K562 treated with DMSO at 1 percent for 24 hours (cell line): ENCODE results near the gene F3. TPM values are rescaled to one million over a fixed set of nuclear protein-coding genes. Genes with fewer than 3 reads are reported as not detected.

Experiments used
- total RNA-seq: library from RNA; unstranded; fragments of 300-600 nt; gene quantifications from 2 replicates; pipeline ENCODE4 v1.2.3, GENCODE V29; 2022; ENCODE audit warnings: low read depth; ENCODE audit not compliant: insufficient read depth

F3 gene
- total RNA-seq, result not detected in 2 replicates

DNA sequence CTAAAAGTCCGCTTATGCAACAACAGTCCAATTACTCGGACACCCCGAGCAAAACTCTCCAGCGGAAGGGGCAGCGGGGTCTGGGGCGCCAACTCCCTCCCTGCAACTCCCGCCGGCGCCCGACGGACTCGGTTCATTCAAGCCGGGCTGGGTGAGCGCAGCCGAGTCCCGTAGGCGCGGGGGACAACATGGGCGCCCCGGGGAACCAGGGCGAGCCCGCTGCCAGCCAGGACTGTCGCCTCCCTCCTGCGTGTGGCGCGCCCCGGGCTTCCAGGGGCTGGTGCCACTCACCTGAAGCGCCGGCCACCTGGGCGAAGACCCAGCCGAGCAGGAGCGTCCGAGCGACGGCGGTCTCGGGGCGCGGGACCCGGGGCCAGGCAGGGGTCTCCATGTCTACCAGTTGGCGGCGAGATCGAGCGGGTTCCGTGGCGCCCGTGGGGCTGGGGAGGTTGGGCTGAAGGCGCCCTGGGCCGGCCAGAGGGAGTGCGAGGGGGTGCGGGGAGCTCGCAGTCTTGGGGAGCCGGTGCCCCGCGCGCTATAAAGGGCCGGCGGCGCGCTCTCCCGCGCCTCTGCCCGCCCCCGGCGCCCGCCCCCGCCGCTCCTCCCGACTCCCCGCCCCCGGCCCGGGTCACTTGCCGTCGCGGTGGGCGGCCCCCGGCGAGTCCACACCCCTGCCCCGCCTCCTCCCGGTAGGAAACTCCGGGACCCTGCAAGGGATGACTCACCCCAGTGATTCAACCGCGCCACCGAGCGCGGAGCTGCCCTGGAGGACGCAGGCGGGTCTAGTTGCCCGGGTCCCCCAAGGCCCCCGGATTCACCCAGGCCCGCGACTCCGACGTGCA lies at the start of gene F3:
Gene F3 (minus strand): TSS at position 514 of the 842 bp plus-strand sequence. CDS start 123 bp downstream, at position 391.

Other genes starting within 250 kb of the F3 start
- gene ABCD3, start 123.4 kb downstream of the F3 start, total RNA-seq, result 11.1 and 14.6 TPM in 2 replicates